ENCODE results near the gene SOCS2.

Gene SOCS2

GRCh38 chr12:93609281-93610192 lies 37.1 kb downstream of the SOCS2 start:
- H3K4me3 ChIP-seq (ENCODE audit: low read depth, low read length): no peak overlapping the region
- TF ChIP-seq CTCF (IDR thresholded peaks at IDR 0.05; ENCODE audit: borderline replicate concordance, insufficient read depth, low read depth, low read length): no peak

- no peak for TF ChIP-seq CTCF (IDR thresholded peaks at IDR 0.05; ENCODE audit: borderline replicate concordance, insufficient read depth, low read depth, low read length)
- no peak overlapping the region for H3K4me3 ChIP-seq (ENCODE audit: low read depth, low read length)
Measured at GRCh38 chr12:93612776-93613175, 40.3 kb downstream of the SOCS2 start.

- no peak for TF ChIP-seq CTCF (IDR thresholded peaks at IDR 0.05; ENCODE audit: borderline replicate concordance, insufficient read depth, low read depth, low read length)
- H3K4me3 ChIP-seq (ENCODE audit: low read depth, low read length): no peak overlapping the region
Measured at GRCh38 chr12:93614917-93615596, 42.6 kb downstream of the SOCS2 start.

- no peak for TF ChIP-seq CTCF (IDR thresholded peaks at IDR 0.05; ENCODE audit: borderline replicate concordance, insufficient read depth, low read depth, low read length)
Measured at GRCh38 chr12:93616584-93617101, 44.2 kb downstream of the SOCS2 start.

GRCh38 chr12:93618891-93619410 lies 46.5 kb downstream of the SOCS2 start:
- TF ChIP-seq CTCF (IDR thresholded peaks at IDR 0.05; ENCODE audit: borderline replicate concordance, insufficient read depth, low read depth, low read length): no peak
- H3K4me3 ChIP-seq (ENCODE audit: low read depth, low read length): no peak overlapping the region

More at GRCh38 chr12:93616584-93617101, 44.2 kb downstream of the SOCS2 start:
- H3K4me3 ChIP-seq (ENCODE audit: low read depth, low read length): no peak overlapping the region

GRCh38 chr12:93621986-93622385 lies 49.5 kb downstream of the SOCS2 start:
- no peak overlapping the region for H3K4me3 ChIP-seq (ENCODE audit: low read depth, low read length)
- no peak for TF ChIP-seq CTCF (IDR thresholded peaks at IDR 0.05; ENCODE audit: borderline replicate concordance, insufficient read depth, low read depth, low read length)
